ENCODE data around the gene ADD1.

Gene ADD1

DNA sequence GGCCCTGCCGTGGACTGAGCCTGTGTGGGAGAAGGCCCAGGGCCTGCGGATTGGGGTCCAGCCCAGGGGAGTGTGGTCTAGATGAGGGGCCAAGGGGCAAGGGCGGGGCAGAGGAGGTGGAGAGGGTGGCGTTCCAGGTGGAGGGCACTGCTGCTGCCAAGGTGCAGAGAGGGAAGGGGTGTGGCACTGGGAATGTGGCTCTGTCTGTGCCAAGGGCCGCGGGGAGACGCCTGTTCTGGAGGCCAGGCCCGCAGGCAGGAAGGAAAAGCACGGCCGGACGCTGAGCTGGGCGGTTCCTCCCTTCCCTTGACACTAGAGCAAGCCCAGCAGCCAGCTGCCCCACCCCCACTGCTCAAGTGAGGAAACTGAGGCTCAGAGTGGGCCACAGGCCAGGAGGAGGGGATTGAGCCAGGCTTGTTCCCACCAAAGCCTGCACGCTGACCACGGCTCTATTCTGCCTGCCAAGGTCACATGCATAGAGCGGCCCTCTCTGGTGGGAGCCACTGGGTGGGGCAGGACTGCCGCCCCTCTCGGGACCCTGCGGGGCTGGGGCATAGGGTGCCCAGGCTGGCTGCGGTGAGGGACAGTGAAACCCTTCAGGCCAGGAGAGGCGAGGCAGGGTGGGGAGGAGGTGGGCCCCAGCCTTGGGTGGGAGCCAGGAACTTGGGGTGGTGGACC, 37.8 kb upstream of the ADD1 start:
- DNase-seq: peak; percentile 33

DNA sequence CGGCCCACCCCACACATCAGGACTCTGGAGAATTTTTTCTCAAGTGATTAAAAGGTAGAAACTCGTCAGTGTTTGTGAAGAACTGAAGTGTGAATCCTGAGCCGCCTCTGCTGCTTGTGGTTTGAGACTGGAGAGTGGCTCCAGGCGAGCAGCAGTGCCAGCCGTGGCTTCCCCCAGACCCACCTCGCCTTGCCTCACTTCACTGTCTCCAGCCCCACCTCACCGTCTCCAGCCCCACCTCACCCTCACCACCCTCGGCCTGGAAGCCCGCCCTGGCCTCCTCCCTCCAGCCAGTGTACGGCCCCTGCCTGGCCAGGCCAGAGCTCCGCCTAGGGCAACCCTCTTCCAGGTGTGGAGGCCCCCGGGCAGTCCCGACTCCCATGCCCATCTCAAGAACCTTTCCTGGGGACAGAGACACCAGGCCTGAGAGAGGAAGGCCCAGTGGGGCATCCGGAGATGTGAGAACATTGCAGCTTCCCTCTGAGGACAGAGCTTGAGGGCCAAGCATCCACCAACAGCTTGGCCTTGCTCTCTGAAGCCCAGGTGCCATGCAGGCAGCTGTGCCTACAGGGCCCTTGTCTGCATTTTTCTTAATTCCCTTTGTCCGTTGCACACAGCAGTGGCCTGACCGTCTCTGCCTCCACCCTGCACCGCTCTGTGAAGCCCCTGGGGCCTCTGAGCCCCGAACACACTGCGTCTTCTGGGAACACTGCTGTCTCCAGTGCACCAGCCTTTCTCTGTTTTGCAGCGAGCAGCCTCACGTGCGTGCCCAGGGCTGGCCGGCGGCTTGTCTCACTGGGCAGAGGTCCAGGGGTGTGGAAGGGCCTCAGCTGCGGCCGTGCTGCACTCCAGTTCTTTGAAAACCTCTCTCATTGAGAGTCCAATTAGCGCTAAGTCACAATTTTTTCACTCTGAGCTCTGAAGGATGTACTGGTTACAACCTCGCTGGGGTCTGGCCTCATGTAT, 37.0 kb upstream of the ADD1 start:
- no peak for DNase-seq

DNA sequence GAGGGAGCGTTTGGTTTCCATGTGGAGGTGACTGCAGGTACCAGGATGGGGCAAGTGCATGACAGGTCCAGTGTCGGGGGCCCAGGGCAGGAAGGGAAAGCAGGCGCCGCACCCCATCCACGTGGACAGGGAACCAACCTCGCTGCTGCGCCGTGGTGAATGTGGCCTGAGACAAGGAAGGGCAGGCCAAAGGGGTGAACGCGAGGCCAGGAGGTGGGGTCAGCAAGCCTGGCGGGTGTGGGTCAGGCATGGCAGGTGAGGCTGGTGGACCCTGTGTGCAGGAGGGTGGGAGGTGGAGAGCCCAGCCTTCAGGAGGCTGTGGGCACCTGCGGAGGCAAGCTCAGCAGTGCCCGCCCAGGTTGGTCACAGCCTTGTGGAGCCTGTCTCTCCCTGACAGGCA, 36.1 kb upstream of the ADD1 start:
- no peak for DNase-seq

DNA sequence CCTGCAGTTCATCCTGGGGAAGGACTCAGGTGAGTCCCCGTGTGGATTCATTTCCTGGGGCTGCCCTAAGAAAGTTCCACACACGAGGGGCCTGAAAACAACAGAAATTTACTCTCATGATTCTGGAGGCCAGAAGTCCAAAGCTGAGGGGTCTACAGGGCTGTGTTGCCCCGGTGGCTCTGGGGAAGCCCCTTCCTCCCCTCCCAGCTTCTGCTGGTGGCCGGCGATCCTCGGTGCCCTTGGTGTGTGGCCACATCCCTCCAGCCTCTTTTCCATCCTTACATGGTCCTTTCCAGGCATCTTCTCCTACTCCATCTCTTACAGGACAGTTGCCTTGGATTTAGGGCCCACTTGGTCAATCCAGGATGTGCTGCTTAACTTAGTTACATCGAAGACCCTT, 35.6 kb upstream of the ADD1 start:
- no peak for DNase-seq

DNA sequence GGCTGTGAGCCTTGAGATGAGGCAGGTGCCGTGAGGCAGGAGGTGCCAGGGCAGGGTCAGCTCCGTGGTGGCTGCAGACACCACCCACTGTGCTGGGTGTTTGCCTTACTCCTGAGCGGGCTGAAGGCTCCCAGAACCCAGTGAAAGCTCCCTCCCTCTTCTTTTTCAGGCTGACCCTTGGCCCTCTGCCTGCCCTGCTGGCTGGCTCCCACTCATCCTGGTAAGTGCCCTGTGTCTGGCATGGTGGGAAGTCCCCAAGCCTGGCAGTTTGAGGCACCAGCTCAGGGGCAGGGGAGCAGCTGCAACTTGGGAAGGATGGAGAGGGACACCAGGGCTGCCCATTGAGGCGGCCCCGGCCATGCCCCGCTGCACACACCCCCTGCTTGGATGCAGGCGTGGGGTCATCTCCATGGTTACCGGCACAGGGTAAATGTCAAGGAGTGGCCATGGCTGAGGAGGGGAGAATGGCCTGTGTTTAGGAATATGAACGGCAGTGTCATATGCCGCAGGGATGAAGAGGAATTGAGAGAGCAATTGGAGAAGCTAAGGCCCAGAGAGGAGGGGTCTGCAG, 33.9 kb upstream of the ADD1 start:
- DNase-seq: no peak

DNA sequence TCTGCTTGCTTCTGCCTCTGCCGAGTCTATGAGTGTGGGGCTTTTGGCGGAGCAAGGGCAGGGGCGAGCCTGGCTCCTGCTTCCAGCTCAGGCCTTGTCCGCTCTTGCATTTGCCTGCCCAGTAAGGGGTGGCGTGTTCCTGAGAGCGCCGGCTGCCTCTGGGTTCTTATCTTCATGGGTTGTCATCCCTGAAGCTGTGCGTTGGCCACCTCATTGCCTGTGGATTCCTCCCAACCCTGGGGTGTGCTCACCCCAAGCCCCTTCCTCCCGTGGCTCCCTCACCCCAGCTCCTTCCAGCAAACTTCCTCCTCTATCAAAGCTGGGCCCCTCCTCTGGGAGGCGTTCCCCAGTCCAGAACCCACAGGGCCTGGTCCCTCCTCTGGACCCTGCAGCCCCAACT, 33.3 kb upstream of the ADD1 start:
- DNase-seq: no peak

DNA sequence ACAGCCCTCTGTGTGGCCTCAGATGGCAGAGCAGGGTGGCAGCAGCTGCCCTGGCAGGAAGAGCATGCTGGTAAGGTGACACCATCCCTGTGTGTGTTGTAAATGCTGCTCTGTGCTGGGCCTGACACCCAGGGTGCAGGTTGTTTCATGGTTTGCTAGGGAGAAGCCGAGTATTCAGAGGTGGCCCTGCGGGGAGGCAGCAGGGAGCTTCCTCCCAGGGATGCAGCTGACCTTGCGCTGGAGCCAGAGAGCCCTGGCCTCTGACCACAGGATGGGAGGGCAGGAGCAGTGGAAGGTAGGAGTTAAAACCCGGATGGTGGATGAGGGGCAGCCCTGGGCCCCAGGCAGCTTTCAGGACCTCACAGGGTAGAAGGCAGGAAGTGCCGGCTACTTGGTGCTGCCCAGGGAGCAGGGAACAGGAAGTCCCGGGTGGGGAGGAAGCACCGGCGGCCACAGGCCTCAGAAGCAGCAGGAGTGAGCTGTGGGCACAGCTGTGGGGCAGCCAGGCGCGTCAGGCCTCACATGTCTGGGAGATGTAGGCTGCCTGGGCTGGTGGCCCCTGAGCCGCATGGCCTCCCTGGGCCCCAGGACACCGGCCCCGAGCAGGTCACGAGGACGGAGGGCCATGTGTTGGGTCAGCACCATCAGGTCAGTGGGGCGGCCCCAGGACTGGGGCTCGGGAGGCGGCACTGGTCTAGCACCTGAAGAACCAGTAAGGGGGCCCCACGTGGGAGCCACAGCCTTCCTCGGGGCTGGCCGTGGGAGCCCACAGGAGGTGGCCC, 31.6 kb upstream of the ADD1 start:
- DNase-seq: peak; percentile 87

DNA sequence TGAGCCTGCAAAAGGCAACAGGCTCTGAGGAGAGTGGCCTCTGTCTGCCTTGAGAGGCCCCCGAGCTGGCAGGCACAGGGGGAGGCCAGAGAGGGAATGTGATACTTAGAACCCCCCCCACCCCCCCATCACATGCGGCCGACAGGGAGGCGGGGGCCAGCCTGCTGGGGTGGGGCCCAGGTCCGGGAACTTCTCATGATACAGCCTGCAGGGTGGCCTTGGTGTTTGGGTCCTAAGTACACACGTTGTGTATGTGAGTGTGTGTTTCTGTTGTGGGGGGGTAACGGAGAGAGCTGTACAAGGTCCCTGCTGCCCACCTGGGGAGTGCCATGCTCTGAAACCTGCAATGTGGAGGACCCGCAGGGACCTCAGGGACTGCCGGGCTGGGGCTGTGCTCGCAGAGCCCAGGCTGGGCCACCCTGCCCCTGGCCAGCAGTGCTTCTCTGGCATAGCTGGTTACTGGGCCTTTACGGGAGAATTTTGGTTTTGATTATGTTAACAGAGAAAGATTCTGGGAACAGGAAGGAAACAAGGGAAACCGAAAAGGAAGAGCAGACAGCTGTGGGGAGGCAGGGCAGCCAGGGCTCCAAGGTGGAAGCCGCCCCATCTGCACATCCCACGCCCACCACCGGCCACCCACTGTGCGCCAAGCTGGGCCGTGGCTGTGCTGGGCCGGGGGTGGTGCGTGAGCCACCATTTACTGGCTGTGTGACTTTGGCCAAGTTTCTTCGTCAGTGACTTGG, 30.9 kb upstream of the ADD1 start:
- no peak for DNase-seq

DNA sequence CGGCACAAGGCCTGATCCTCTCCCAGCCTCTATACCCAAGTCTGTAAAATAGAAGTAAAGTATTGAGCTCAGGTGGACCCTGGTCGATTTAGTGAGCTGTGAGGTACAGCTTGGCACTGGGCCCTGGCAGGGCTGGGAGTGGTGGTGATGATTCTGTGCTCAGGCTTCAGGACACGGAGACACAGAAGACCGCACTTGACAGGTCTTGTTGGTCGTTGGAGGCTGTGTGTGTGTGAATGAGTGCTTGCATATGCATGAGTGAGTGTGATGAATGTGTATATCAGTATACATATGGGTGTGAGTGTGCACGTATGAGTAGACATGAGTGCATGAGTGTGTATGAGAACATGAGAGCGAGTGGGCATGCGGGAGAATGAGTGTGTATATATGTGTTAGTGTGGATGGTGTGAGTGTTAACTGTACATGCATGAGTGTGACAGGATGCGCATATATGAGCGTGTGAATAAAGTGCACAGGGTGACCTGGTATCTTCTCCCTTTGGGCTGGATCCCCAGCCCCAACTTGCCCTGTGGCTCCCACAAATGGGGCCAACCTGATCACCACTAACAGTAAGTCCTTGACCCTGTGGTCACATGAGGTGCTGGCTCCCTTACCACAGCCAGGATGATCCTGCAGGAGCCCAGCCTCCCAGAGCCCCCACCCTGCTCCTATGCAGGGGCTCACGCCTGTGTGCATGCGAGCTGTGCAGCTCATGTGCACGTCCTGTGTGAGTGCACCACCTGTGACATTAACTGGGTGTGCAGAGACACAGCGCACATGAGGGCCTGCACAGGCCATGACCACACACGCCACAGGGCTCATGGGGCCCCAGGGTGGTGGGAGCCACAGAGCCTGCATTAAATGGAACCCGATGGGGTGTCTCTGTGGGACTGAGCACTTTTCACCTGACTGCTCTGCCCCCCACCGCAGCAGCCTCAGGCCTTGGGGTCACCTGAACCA, 29.9 kb upstream of the ADD1 start:
- no peak for DNase-seq

DNA sequence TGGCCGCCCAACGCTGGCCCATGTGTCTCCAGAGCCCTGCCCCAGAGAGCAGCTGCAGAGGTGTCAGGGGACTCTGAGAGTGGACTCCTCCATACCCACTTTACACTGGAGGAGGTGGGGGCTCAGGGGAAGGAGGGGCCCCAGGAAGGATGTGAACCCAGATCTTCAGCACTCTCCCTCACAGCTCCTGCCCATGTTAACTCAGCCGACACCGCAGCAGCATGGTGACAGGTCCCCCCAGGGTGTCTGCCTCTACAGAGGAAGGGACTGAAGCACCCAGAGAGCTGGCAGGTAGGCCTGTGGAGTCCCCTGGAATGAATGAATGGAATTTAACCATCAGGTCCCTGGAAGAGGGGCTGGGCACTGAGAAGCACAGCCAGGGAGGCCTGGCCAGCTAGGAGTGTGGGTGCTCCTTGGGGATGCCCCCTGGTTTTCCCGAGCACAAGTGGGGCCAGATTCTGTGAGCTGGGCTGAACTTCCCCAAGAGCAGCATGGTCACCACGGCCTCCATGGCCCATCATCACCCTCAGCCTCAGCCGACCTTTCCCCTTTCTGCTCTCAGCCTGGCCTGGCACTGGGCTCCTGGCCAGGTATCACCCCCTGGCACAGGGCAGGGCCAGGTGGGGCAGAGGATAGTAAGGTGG, 28.9 kb upstream of the ADD1 start:
- no peak for DNase-seq

DNA sequence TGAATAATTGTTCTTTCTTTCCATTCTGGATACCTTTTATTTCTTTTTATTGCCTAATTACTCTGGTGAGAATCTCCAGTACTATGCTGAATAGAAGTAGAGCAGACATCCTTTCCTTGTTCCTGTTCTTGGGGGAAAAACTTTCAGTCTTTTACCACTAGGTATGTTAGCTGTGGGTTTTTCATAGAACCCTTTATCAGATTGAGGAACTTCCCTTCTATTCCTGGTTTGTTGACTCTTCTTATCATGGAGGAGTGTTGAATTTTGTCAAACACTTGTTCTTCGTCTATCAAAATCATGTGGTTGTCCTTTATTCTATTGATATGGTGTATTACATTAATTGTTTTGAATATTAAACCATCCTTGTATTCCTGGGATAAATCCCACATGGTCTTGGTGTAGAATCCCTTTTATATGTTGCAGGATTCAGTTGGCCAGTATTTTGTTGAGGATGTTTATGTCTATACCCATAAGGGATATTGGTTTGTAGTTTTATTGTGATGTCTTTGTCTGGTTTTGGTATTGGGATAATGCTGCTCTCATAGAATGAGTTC, 27.2 kb upstream of the ADD1 start:
- DNase-seq: no peak

DNA sequence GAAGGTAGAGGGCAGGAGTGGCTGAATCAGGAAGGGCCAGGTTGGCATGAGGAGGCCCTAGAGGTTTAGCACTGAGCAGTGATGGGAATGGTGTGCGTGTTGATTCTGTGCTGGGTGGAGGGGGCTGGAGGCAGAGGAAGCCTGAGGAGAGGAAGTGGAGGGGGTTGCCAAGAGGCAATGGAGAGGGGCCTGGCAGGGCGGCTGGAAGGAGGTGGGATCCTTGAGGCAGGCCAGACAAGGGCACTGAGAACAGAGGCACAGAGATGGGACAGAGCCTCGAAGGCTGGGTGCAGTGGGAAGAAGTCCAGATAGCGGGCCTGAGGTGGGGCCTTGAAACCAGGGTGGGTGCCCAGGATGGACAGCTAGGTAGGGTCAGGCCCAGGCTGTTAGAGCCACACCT, 26.5 kb upstream of the ADD1 start:
- no peak for DNase-seq

DNA sequence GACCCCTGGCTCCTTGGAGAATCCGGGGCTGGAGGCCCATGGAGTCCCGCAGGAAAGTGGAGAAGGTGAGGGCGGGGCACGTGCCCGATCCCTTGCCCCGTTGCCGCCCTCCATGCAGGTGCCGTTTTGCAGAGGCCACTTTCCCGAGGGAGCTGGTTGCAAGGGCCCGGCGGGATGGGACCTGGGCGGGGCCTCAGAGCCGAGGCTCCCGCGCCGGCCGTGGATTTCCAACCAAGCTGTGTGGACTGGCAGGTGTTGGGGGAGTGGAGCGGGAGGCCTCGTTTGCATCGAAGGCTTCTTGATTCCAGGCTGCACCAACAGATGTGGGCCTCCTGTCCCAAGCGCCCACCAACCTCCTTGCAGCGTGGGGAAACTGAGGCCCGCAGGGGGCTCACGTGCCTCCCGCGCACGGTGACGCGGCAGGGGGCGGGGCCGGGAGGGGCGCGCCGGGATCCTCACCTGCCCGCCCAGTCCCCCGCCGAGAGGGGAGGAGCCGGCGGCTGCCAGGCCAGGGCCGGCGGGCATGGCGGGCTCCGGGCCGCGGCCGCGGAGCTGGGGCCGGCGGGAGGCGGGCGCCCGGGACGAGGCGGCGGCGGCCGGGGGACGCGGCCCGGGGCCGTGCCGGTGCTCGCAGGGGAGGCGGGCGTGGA, 25.8 kb upstream of the ADD1 start:
- no peak for DNase-seq

DNA sequence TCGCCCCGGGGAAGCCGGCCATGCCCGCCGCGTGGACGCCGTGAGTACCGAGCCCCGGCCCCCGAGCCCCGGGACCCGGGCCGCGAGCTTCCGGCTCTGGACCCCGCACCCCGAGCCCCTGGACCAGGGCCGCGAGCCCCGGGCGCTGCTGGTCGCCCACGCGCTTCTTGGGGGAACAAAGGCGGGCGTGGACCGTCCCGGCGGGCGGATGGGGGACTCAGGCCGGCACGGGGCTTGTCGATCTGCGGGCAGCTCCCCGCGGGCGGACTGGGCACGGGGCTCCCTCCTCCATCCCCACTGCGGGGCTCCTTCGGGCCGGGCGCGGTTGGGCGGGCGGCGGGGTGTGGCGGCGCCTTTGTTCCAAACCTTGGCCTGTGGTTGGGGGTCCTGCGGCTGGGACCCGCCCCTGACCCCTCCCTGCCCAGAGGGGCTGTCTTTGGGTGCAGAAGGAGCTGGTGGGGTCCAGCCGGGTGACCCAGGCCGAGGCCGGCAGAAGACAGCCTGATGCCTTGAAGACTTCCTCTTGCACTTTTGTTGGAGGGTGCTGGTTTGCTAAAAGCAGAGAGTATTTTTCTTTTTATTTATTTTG, 25.2 kb upstream of the ADD1 start:
- no peak for DNase-seq

DNA sequence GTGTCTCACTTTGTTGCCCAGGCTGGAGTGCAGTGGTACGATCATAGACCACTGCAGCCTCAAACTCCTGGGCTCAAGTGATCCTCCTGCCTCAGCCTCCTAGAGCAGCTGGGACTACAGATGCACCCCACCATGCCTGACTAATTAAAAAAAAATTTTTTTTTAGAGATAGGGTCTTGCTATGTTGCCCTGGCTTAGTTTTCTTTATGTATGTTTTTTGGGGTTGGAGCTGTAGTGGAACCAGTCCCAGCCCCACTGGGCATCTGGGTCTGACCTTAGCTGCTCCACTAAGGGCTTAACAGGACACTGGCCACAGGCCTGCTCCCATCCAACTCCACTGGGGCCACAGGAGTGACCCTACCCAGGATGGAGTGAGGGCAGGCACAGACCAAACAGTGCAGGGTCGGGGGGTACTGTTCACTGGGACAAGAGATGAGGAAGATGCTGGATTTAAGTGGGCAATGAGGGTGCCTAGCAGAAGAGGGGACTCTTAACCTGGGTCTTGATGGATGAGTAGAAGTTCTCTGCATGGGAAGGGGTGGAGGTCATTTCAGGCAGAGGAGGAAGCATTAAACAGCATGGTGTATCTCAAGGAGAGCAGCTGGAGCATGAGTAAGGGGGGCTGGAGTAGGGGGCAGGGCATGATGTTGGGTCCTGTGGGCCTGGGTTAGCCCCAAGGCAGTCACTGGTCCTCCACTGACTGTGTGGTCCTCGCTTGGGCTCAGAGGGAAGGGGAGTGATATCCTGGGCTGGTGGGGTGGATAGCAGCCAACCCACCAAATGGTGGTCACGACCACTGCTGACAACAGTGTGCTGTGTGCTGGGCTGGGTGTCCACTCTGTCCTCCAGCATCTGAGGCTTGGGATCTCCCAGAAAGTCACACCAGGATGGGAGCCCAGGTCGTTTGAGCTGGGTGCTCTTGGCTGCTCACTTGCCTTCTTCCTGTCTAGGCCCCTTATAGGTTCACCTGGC, 24.1 kb upstream of the ADD1 start:
- DNase-seq: no peak

DNA sequence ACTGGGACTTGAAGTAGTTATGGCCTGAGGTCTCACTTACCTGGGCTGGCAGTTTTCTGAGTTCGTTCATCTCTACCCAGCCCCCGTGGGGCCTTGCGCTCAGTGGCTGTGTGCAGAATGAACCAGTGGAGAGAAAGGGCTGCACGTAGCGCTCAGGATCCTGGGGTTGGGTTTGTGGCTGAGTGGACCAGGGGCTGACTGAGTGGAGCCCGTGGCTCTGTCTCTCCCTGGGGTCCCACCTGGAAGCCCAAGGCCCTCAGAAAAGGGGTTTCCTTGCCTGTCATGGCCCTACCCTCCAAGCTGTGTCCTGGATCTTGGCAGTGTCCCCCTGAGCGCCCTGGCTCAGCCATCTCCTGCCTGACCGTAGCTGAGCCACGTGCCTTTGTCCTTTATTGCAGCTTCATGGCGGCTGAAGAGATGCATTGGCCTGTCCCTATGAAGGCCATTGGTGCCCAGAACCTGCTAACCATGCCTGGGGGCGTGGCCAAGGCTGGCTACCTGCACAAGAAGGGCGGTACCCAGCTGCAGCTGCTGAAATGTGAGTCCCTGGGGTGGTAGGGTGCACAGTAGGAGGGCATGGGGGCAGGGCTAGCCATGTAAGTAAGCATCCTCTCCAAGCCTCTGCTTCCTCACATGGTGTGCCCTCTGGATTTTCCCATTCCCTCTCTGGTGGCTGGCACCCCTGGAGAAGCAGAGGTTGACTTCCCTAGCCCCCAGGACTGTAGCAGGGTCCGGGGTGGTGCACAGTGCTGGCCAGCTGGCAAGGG, 23.2 kb upstream of the ADD1 start:
- no peak for DNase-seq
